A549 treated with Mapracorat at 1 μM for 4 hours (cell line): Measurements from ENCODE around the gene WIPI1. TPM values are rescaled to one million over a fixed set of nuclear protein-coding genes. Genes with fewer than 3 reads are reported as not detected.

Experiments
- total RNA-seq: library from RNA; stranded (reverse); fragments of 200-300 nt; extraction: Qiagen RNA extraction; gene quantifications from 5 replicates; pipeline ENCODE4 v1.2.3, GENCODE V29; 2022

WIPI1 gene, protein sequence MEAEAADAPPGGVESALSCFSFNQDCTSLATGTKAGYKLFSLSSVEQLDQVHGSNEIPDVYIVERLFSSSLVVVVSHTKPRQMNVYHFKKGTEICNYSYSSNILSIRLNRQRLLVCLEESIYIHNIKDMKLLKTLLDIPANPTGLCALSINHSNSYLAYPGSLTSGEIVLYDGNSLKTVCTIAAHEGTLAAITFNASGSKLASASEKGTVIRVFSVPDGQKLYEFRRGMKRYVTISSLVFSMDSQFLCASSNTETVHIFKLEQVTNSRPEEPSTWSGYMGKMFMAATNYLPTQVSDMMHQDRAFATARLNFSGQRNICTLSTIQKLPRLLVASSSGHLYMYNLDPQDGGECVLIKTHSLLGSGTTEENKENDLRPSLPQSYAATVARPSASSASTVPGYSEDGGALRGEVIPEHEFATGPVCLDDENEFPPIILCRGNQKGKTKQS
- total RNA-seq = 8.6 to 14.9 TPM (median 11.1 TPM) in 5 replicates

DNA sequence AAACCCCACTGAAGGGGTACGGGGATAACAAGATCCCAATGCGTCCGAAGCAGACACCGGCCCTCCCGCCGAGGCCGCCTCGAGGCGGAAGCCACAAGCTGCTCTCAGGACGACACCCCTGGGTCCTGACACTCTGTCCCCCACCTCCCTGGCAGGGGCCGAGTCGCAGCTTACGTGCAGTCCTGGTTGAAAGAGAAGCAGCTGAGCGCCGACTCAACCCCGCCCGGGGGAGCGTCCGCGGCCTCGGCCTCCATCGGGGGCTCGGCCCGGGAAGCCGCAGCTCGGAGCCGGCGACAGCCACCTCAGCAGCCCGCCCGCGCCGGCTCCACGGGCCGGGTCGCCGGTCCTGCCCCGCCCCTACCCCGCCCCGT, at the start of gene WIPI1:
Gene WIPI1 (minus strand): TSS at position 329 of the 371 bp plus-strand sequence. CDS start 75 bp downstream, at position 254.

Other genes with a start within 250 kb of the WIPI1 start
- 108 to 121 TPM (median 117 TPM) in 5 replicates for gene AMZ2, start 209.5 kb downstream of the WIPI1 start, total RNA-seq
- gene SLC16A6, start 166.4 kb downstream of the WIPI1 start, total RNA-seq = 0.37 to 0.73 TPM (median 0.65 TPM) in 5 replicates
- 1.3 to 1.9 TPM (median 1.5 TPM) in 5 replicates for gene ARSG, start 166.0 kb downstream of the WIPI1 start, total RNA-seq
- gene PRKAR1A, start 54.9 kb upstream of the WIPI1 start, total RNA-seq = 118 to 182 TPM (median 160 TPM) in 5 replicates
- gene FAM20A, start 143.9 kb upstream of the WIPI1 start, total RNA-seq = not detected in 5 replicates